ENCODE results near the gene ACIN1.
"Not testable (repeated sequence)": the region's sequence is repeated elsewhere in the genome, so short reads cannot be mapped to it uniquely, and the experiment has no call there.

The ACIN1 gene

GRCh38 chr14:23013749-23014054 is 81.2 kb downstream of the ACIN1 start:
- not testable (repeated sequence) for DNase-seq (ENCODE audit: low read depth)

DNA sequence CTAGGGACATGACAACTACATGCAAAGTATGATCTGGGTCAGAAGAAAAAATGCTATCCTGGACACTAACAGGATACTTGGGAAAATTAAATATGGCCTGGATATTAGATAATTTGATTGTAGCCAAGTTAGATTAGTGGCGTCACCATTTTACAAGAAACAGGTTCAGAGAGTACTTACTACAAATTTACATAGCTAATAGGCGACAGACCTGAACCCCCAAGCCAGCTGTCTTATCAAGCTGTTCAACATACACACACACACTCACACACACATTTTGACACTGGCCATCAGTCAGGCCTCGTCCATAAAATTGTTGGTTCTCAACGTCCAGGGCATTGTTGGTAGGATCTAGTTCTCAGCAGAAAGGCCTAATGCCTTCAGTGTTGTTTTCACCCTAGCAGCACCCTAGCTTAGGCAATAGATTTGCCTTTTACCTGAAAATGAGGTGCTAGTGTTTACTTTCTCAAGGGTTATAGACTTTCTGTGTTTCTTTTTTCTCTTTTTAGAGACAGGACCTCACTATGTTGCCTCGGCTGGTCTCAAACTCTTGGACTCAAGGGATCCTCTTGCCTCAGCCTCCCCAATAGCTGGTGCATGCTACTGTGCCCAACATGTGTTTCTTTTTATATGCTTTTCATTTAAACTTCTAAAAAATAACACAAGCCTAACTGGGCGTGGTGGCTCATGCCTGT is 81.7 kb downstream of the ACIN1 start:
- DNase-seq (ENCODE audit: low read depth), result no peak

GRCh38 chr14:23009939-23010726 is 84.8 kb downstream of the ACIN1 start, which contains the start of gene C14orf93:
Gene C14orf93 (minus strand): TSS chr14:23010143. CDS start chr14:22999023, 11,120 bp downstream.
- DNase-seq (ENCODE audit: low read depth), result peak; percentile 66

DNA sequence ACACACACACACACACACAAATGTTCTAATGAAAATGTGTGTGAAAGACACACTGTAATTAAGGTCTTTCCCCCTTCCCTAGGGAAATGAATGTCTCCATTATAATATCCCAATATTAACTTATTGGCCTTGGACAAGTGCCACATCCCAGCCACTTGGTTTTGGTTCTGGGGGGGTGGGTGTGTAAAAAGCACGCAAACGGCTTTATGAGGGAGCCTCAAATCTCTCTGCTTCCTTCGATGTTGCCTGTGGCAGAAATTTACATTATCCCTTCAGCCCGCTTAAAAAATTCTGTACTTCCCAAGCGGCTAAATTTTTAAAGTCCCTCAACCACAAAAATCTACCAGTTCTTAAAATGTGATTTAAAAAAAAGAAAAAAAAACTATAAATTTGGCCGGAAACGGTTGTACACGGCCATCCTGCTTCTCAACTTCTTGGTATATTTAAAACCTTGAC is 85.4 kb downstream of the ACIN1 start:
- no peak for DNase-seq (ENCODE audit: low read depth)

GRCh38 chr14:23008831-23009230 is 86.1 kb downstream of the ACIN1 start:
- no peak for DNase-seq (ENCODE audit: low read depth)

Data from iris pigment epithelial cell (primary cell).